NCI-H128 (cell line): ENCODE results near the gene LRRC4C.

Source experiments
- DNase-seq: peaks from one replicate; lab custom pipeline; 2025; ENCODE audit not compliant: unreplicated experiment; lab: John Stamatoyannopoulos, UW

Gene LRRC4C

GRCh38 chr11:41267451-41267850 lies 192.0 kb downstream of the LRRC4C start:
- DNase-seq = no peak

GRCh38 chr11:41256041-41256440 lies 203.4 kb downstream of the LRRC4C start:
- DNase-seq = no peak

- DNase-seq = no peak
These were observed 204.5 kb downstream of the LRRC4C start for GRCh38 chr11:41254966-41255365.

GRCh38 chr11:41250408-41250935 lies 209.0 kb downstream of the LRRC4C start:
- no peak for DNase-seq

GRCh38 chr11:41247621-41248020 lies 211.8 kb downstream of the LRRC4C start:
- no peak for DNase-seq

- no peak for DNase-seq
These were observed 213.1 kb downstream of the LRRC4C start for GRCh38 chr11:41246399-41246745.

- DNase-seq = no peak
These were observed 213.6 kb downstream of the LRRC4C start for GRCh38 chr11:41245704-41246398.

GRCh38 chr11:41245184-41245583 lies 214.3 kb downstream of the LRRC4C start:
- DNase-seq = no peak

GRCh38 chr11:41237382-41237781 lies 222.1 kb downstream of the LRRC4C start:
- no peak for DNase-seq

- DNase-seq = no peak
These were observed 223.8 kb downstream of the LRRC4C start for GRCh38 chr11:41235668-41236067.

GRCh38 chr11:41225856-41226633 lies 233.4 kb downstream of the LRRC4C start:
- no peak for DNase-seq

GRCh38 chr11:41222236-41222635 lies 237.2 kb downstream of the LRRC4C start:
- DNase-seq = no peak

GRCh38 chr11:41206388-41206787 lies 253.1 kb downstream of the LRRC4C start:
- DNase-seq = no peak

- DNase-seq = no peak
These were observed 258.3 kb downstream of the LRRC4C start for GRCh38 chr11:41201156-41201555.

GRCh38 chr11:41190437-41191082 lies 268.9 kb downstream of the LRRC4C start:
- DNase-seq = no peak

- no peak for DNase-seq
These were observed 269.6 kb downstream of the LRRC4C start for GRCh38 chr11:41189701-41190436.

- DNase-seq = no peak
These were observed 281.7 kb downstream of the LRRC4C start for GRCh38 chr11:41177791-41178190.

GRCh38 chr11:41175304-41175972 lies 284.0 kb downstream of the LRRC4C start:
- no peak for DNase-seq

- DNase-seq = no peak
These were observed 313.1 kb downstream of the LRRC4C start for GRCh38 chr11:41146326-41146725.

- DNase-seq = no peak
These were observed 314.0 kb downstream of the LRRC4C start for GRCh38 chr11:41145420-41145819.

GRCh38 chr11:41134971-41135370 lies 324.5 kb downstream of the LRRC4C start:
- no peak for DNase-seq
